Gastrocnemius medialis (tissue), 4 donors: ENCODE data around the gene DPP10.

ENCODE experiments used
- CTCF ChIP-seq, 5 experiments: fragments of 450-650 bp in 3 of 5; fragments of 200-600 bp in 2 of 5; sonication (generic) in 2 of 5; IDR thresholded peaks in 4 of 5; conservative IDR thresholded peaks in 1 of 5; 1 replicate in 4 of 5; 2 replicates in 1 of 5; pipeline ENCODE4 v1.5.1; 2016 to 2019; ENCODE audit warnings: antibody characterized with exemption in 5 of 5, mild to moderate bottlenecking in 3 of 5, moderate library complexity in 3 of 5
- POLR2A ChIP-seq, 2 donors: fragments of 450-650 bp; IDR thresholded peaks; one replicate each; pipeline ENCODE4 v1.6.1; 2017; ENCODE audit warnings: antibody characterized with exemption in 2 of 2, mild to moderate bottlenecking in 2 of 2, moderate library complexity in 2 of 2

GRCh38 chr2:115075800-115076199 is 633.4 kb downstream of the DPP10 start:
- TF ChIP-seq POLR2A (IDR thresholded peaks at IDR 0.05) (no peak), CTCF (IDR thresholded peaks at IDR 0.05 in 4 of 5, conservative IDR thresholded peaks at IDR 0.05 in 1 of 5) (no peak)
